ENCODE measurements around the gene ZNF438.
"Not testable (repeated sequence)": the region's sequence is repeated elsewhere in the genome, so short reads cannot be mapped to it uniquely, and the experiment has no call there.

ZNF438 gene

GRCh38 chr10:30803058-30803457, 228.6 kb downstream of the ZNF438 start:
- DNase-seq (ENCODE audit: low read depth): no peak

- no peak for DNase-seq (ENCODE audit: low read depth)
Measured at GRCh38 chr10:30800368-30800767, 231.3 kb downstream of the ZNF438 start.

DNA sequence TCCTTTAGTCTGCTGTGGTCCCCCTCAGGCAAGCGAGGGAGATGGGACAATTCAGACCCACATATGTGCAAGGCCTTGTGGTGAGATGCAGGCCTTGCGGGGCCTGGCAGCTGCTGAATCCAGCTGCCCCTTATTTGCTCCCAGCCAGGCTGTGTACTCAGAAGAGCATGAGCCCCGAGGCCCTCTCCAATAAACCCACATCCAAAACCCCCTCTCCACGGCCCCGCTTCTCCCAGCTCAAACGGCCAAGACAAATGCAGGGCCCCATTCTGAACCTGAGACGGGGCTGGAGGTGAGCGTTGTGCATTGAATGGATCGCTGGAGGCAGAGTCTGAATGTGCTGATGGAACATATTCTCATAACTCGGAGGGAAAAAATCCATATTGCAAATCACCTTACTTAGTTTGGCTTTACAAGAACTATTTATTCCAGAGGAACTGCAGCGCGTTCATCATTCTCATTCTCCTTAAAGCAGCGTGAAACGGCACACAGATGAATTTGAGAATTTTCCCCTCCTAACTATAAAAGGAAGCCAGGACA, 232.9 kb downstream of the ZNF438 start:
- no peak for DNase-seq (ENCODE audit: low read depth)

DNA sequence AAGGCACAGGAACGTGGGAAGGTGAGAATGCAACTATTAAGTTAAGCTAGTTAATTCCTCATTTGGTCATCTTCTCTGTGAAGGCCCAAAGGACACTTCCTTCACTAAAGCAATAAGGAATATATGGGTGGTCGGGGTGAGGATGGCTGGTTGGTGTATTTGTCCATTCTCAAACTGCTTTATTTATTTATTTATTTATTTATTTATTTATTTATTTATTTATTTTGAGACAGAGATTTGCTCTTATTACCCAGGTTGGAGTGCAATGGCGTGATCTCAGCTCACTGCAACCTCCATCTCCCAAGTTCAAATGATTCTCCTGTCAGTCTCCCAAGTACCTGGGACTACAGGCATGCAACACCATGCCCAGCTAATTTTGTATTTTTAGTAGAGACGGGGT, 236.6 kb downstream of the ZNF438 start:
- DNase-seq (ENCODE audit: low read depth): not testable (repeated sequence)
